HEK293T (cell line): ENCODE data around the gene ITGA11.

Experiments
- CTCF ChIA-PET: fragments of 350-600 bp; formaldehyde crosslinking; extraction: SDS; loops from one replicate; lab custom pipeline; 2021; ENCODE audit warnings: antibody characterized with exemption, inconsistent platforms; lab: Yijun Ruan, JAX
- POLR2A ChIA-PET: fragments of 350-600 bp; formaldehyde crosslinking; extraction: SDS; loops from one replicate; lab custom pipeline; 2020; ENCODE audit warnings: antibody characterized with exemption, inconsistent platforms; lab: Yijun Ruan, JAX
- DNase-seq: peaks from one replicate; pipeline ENCODE4 v3.0.0; 2012; ENCODE audit warnings: mixed read lengths; ENCODE audit errors: extremely low spot score
- ARNT ChIP-seq: fragments of 450-650 bp; IDR thresholded peaks from 2 replicates; pipeline ENCODE4 v1.6.1; 2017; ENCODE audit warnings: mild to moderate bottlenecking
- BHLHE40 ChIP-seq: fragments of 450-650 bp; IDR thresholded peaks from 2 replicates; pipeline ENCODE4 v1.6.1; 2016; ENCODE audit warnings: mild to moderate bottlenecking, moderate library complexity, borderline replicate concordance
- CTBP1 ChIP-seq: fragments of 450-650 bp; IDR thresholded peaks from 2 replicates; pipeline ENCODE4 v1.6.1; 2016; ENCODE audit warnings: borderline replicate concordance
- ELF4 ChIP-seq: fragments of 450-650 bp; IDR thresholded peaks from 2 replicates; pipeline ENCODE4 v1.6.1; 2017; ENCODE audit warnings: antibody characterized with exemption
- FOXA1 ChIP-seq: fragments of 450-650 bp; IDR thresholded peaks from 2 replicates; pipeline ENCODE4 v1.6.1; 2016; ENCODE audit warnings: mild to moderate bottlenecking
- FOXK2 ChIP-seq: fragments of 450-650 bp; IDR thresholded peaks from 2 replicates; pipeline ENCODE4 v1.6.1; 2016; ENCODE audit warnings: mild to moderate bottlenecking
- FOXM1 ChIP-seq: fragments of 450-650 bp; IDR thresholded peaks from 2 replicates; pipeline ENCODE4 v1.6.1; 2017; ENCODE audit warnings: mild to moderate bottlenecking, borderline replicate concordance
- HDGF ChIP-seq: fragments of 450-650 bp; IDR thresholded peaks from 2 replicates; pipeline ENCODE4 v1.6.1; 2017; ENCODE audit warnings: antibody characterized with exemption, borderline replicate concordance
- L3MBTL2 ChIP-seq: fragments of 450-650 bp; conservative IDR thresholded peaks from 2 replicates; pipeline ENCODE4 v1.6.1; 2016; ENCODE audit warnings: mild to moderate bottlenecking
- LEF1 ChIP-seq: fragments of 450-650 bp; IDR thresholded peaks from 2 replicates; pipeline ENCODE4 v1.6.1; 2017; ENCODE audit warnings: mild to moderate bottlenecking, borderline replicate concordance
- NFRKB ChIP-seq: fragments of 450-650 bp; IDR thresholded peaks from 2 replicates; pipeline ENCODE4 v1.6.1; 2016; ENCODE audit warnings: mild to moderate bottlenecking, moderate library complexity
- SP1 ChIP-seq: fragments of 450-650 bp; IDR thresholded peaks from 2 replicates; pipeline ENCODE4 v1.6.1; 2017
- SUZ12 ChIP-seq: fragments of 450-650 bp; IDR thresholded peaks from 2 replicates; pipeline ENCODE4 v1.6.1; 2016; ENCODE audit warnings: mild to moderate bottlenecking
- TARDBP ChIP-seq: fragments of 450-650 bp; IDR thresholded peaks from 2 replicates; pipeline ENCODE4 v1.6.1; 2016
- ZNF384 ChIP-seq: fragments of 450-650 bp; IDR thresholded peaks from 2 replicates; pipeline ENCODE4 v1.6.1; 2016
- TF ChIP-seq, protein P1 (sequence below): fragments of 450-650 bp; IDR thresholded peaks from 2 replicates; pipeline ENCODE4 v1.6.1; 2016

Gene ITGA11

GRCh38 chr15:68347392-68347791, 84.6 kb downstream of the ITGA11 start:
- TF ChIP-seq SUZ12, result no peak
- TF ChIP-seq CTBP1, result no peak
- no peak for TF ChIP-seq BHLHE40
- no peak for TF ChIP-seq HDGF
- no peak for TF ChIP-seq ARNT
- TF ChIP-seq FOXA1, result no peak
- no peak for TF ChIP-seq LEF1
- TF ChIP-seq, protein P1, sequence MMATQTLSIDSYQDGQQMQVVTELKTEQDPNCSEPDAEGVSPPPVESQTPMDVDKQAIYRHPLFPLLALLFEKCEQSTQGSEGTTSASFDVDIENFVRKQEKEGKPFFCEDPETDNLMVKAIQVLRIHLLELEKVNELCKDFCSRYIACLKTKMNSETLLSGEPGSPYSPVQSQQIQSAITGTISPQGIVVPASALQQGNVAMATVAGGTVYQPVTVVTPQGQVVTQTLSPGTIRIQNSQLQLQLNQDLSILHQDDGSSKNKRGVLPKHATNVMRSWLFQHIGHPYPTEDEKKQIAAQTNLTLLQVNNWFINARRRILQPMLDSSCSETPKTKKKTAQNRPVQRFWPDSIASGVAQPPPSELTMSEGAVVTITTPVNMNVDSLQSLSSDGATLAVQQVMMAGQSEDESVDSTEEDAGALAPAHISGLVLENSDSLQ, result no peak
- no peak for TF ChIP-seq TARDBP
- TF ChIP-seq ZNF384, result no peak
- TF ChIP-seq L3MBTL2, result no peak
- no peak for TF ChIP-seq FOXM1
- ChIA-PET POLR2A (no interaction called here), CTCF (no interaction called here)
- no peak for DNase-seq

GRCh38 chr15:68346979-68347378, 85.0 kb downstream of the ITGA11 start:
- DNase-seq, result no peak
- CTCF ChIA-PET, result no interaction called here
- POLR2A ChIA-PET, result no interaction called here
- TF ChIP-seq ZNF384 (no peak), LEF1 (no peak)

- CTCF ChIA-PET, result no interaction called here
- POLR2A ChIA-PET, result no interaction called here
- DNase-seq, result no peak
- TF ChIP-seq SUZ12, result no peak
- TF ChIP-seq, protein P1, result no peak
- TF ChIP-seq BHLHE40, result no peak
- no peak for TF ChIP-seq FOXM1
- TF ChIP-seq HDGF, result no peak
- TF ChIP-seq FOXK2, result no peak
- no peak for TF ChIP-seq FOXA1
- no peak for TF ChIP-seq NFRKB
- TF ChIP-seq LEF1, result no peak
Observed at GRCh38 chr15:68345481-68345880, 86.5 kb downstream of the ITGA11 start.

DNA sequence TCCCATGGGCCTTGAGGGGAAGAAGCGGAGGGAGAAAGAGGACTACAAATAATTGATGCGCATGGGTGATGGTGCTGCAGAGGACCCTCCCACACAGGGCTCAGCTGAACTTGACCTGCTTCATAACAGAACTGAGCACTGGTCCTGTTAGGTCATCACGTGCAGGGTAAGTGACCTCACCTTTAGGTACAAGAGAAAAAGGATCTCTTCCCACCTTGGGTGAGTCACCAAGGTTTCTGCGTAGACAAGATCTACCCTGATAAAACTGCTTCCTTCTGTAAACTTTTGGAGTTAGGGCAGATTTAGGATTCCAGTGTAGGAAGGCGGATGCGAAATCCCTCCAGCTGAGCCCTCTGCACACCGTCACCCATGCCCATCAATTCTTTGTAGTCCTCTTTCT, 87.4 kb downstream of the ITGA11 start:
- no peak for TF ChIP-seq FOXA1
- no peak for DNase-seq
- ChIA-PET POLR2A (no interaction called here), CTCF (no interaction called here)

- TF ChIP-seq ARNT (no peak), FOXK2 (no peak), BHLHE40 (no peak), ZNF384 (no peak), ELF4 (no peak), TARDBP (no peak), SUZ12 (no peak), CTBP1 (no peak), LEF1 (no peak), FOXA1 (no peak), NFRKB (no peak)
- TF ChIP-seq, protein P1, result no peak
- POLR2A ChIA-PET, result no interaction called here
- no peak for DNase-seq
- CTCF ChIA-PET, result interaction anchor here (1.1 kb wide), 1 partner anchor 9 kb away, joined by 8 read pairs; no protein-coding TSS in a partner anchor
Observed at GRCh38 chr15:68343579-68344225, 88.3 kb downstream of the ITGA11 start.

GRCh38 chr15:68341760-68342725, 89.9 kb downstream of the ITGA11 start:
- TF ChIP-seq FOXK2, result no peak
- no peak for TF ChIP-seq ZNF384
- no peak for TF ChIP-seq FOXM1
- TF ChIP-seq CTBP1, result no peak
- TF ChIP-seq HDGF, result no peak
- TF ChIP-seq LEF1, result no peak
- no peak for TF ChIP-seq NFRKB
- no peak for TF ChIP-seq L3MBTL2
- no peak for TF ChIP-seq SP1
- no peak for TF ChIP-seq FOXA1
- TF ChIP-seq SUZ12, result no peak
- TF ChIP-seq BHLHE40, result no peak
- TF ChIP-seq ARNT, result no peak
- no peak for TF ChIP-seq ELF4
- TF ChIP-seq TARDBP, result no peak
- TF ChIP-seq, protein P1, result no peak
- POLR2A ChIA-PET, result interaction anchor here (1.2 kb wide), 1 partner anchor 65 kb away, joined by 4 read pairs; the partner anchor contains the start of gene FEM1B
- CTCF ChIA-PET, result interaction anchor here (1.1 kb wide), 1 partner anchor 8 kb away, joined by 8 read pairs; no protein-coding TSS in a partner anchor

More at GRCh38 chr15:68341760-68342725, 89.9 kb downstream of the ITGA11 start:
- no peak for DNase-seq
